SU-DHL-6 (cell line): ENCODE data around the gene HHIP.

Source experiments
- H2AFZ ChIP-seq: fragments of 200-600 bp; sonication (generic); 2 replicates; pipeline ENCODE4 v1.6.1; 2014; ENCODE audit warnings: low read depth, mild to moderate bottlenecking, moderate library complexity, mixed read lengths, antibody characterized with exemption, low read length; ENCODE audit not compliant: severe bottlenecking
- H3F3A ChIP-seq: fragments of 200-600 bp; shearing (Covaris generic); 2 replicates; pipeline ENCODE4 v1.6.0; 2016; ENCODE audit warnings: antibody characterized with exemption, mild to moderate bottlenecking; ENCODE audit not compliant: insufficient read depth
- H3K27ac ChIP-seq: fragments of 200-600 bp; sonication (generic); 2 replicates; pipeline ENCODE4 v1.5.1; 2016; ENCODE audit warnings: low read depth, mild to moderate bottlenecking, low read length, moderate library complexity, mixed read lengths
- H3K27me3 ChIP-seq: fragments of 200-600 bp; sonication (generic), shearing (Covaris generic); 2 replicates; pipeline ENCODE4 v1.6.0; 2014; ENCODE audit warnings: mild to moderate bottlenecking, low read length
- H3K36me3 ChIP-seq: fragments of 200-600 bp; sonication (generic); 2 replicates; pipeline ENCODE4 v1.6.1; 2014; ENCODE audit warnings: mild to moderate bottlenecking, low read length, mixed read lengths
- H3K4me2 ChIP-seq: fragments of 300-600, 200-600 bp; shearing (Covaris generic), sonication (generic); 2 replicates; pipeline ENCODE4 v1.6.0; 2014; ENCODE audit warnings: low read length, low read depth, mild to moderate bottlenecking; ENCODE audit not compliant: poor library complexity, severe bottlenecking
- H3K4me3 ChIP-seq: fragments of 200-600 bp; sonication (generic); 2 replicates; pipeline ENCODE4 v1.5.1; 2014; ENCODE audit warnings: antibody characterized with exemption, low read length, mild to moderate bottlenecking, mixed read lengths; ENCODE audit not compliant: insufficient read depth, poor library complexity, severe bottlenecking
- H3K79me2 ChIP-seq: fragments of 200-600 bp; sonication (generic); 2 replicates; pipeline ENCODE4 v1.6.1; 2014; ENCODE audit warnings: mild to moderate bottlenecking, low read length, moderate library complexity; ENCODE audit not compliant: insufficient read depth
- H3K9ac ChIP-seq: fragments of 200-600 bp; sonication (generic); 2 replicates; pipeline ENCODE4 v1.7.0; 2014; ENCODE audit warnings: mild to moderate bottlenecking, low read length
- H3K9me2 ChIP-seq: fragments of 200-600 bp; sonication (generic); replicated peaks from 2 replicates; pipeline ENCODE4 v1.6.1; 2014; ENCODE audit warnings: low read length; ENCODE audit not compliant: insufficient read depth
- H3K9me3 ChIP-seq: fragments of 200-600 bp; sonication (generic); 2 replicates; pipeline ENCODE4 v1.6.1; 2014; ENCODE audit warnings: low read length, mixed read lengths; ENCODE audit not compliant: insufficient read depth
- H4K20me1 ChIP-seq: fragments of 200-600 bp; sonication (generic); 2 replicates; pipeline ENCODE4 v1.6.1; 2014; ENCODE audit warnings: low read depth, mild to moderate bottlenecking, antibody characterized with exemption, low read length, moderate library complexity, mixed read lengths
- EZH2phosphoT487 ChIP-seq: fragments of 200-600 bp; sonication (generic), shearing (Covaris generic); conservative IDR thresholded peaks from 2 replicates; pipeline ENCODE4 v1.6.1; 2018; ENCODE audit warnings: mild to moderate bottlenecking, antibody characterized with exemption, low read length, moderate library complexity, mixed read lengths
- TF ChIP-seq, protein P1 (sequence below): fragments of 200-600 bp; sonication (generic); IDR thresholded peaks from one replicate; pipeline ENCODE4 v1.5.1; 2017; ENCODE audit warnings: antibody characterized with exemption, mild to moderate bottlenecking, low read length, moderate library complexity; ENCODE audit not compliant: insufficient read depth, poor library complexity, severe bottlenecking

HHIP gene

GRCh38 chr4:144670776-144671175 lies 24.8 kb downstream of the HHIP start:
- TF ChIP-seq, protein P1, sequence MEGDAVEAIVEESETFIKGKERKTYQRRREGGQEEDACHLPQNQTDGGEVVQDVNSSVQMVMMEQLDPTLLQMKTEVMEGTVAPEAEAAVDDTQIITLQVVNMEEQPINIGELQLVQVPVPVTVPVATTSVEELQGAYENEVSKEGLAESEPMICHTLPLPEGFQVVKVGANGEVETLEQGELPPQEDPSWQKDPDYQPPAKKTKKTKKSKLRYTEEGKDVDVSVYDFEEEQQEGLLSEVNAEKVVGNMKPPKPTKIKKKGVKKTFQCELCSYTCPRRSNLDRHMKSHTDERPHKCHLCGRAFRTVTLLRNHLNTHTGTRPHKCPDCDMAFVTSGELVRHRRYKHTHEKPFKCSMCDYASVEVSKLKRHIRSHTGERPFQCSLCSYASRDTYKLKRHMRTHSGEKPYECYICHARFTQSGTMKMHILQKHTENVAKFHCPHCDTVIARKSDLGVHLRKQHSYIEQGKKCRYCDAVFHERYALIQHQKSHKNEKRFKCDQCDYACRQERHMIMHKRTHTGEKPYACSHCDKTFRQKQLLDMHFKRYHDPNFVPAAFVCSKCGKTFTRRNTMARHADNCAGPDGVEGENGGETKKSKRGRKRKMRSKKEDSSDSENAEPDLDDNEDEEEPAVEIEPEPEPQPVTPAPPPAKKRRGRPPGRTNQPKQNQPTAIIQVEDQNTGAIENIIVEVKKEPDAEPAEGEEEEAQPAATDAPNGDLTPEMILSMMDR = no peak
- TF ChIP-seq EZH2phosphoT487 = no peak
- no peaks in the 10 kb centered on the region for H3K9me2 ChIP-seq
- H3F3A ChIP-seq = no peaks in the 10 kb centered on the region
- no peak overlapping the region for H3K4me3 ChIP-seq
- H3K4me2 ChIP-seq = no peak overlapping the region
- H3K79me2 ChIP-seq = no peaks in the 10 kb centered on the region
- H3K36me3 ChIP-seq = no peaks in the 10 kb centered on the region
- H3K27me3 ChIP-seq = no peaks in the 10 kb centered on the region
- no peak overlapping the region for H2AFZ ChIP-seq
- H3K9me3 ChIP-seq = no peaks in the 10 kb centered on the region
- no peak overlapping the region for H3K9ac ChIP-seq
- H3K27ac ChIP-seq = no peak overlapping the region
- no peaks in the 10 kb centered on the region for H4K20me1 ChIP-seq

- no peak overlapping the region for H2AFZ ChIP-seq
- no peaks in the 10 kb centered on the region for H3F3A ChIP-seq
- no peaks in the 10 kb centered on the region for H3K27me3 ChIP-seq
- no peak overlapping the region for H3K27ac ChIP-seq
- no peaks in the 10 kb centered on the region for H3K9me3 ChIP-seq
- no peaks in the 10 kb centered on the region for H3K79me2 ChIP-seq
- TF ChIP-seq EZH2phosphoT487 = no peak
- TF ChIP-seq, protein P1 = no peak
- no peaks in the 10 kb centered on the region for H4K20me1 ChIP-seq
- no peaks in the 10 kb centered on the region for H3K36me3 ChIP-seq
- H3K4me3 ChIP-seq = no peak overlapping the region
- H3K9ac ChIP-seq = no peak overlapping the region
- H3K4me2 ChIP-seq = no peak overlapping the region
- H3K9me2 ChIP-seq = no peaks in the 10 kb centered on the region
These were observed 28.8 kb downstream of the HHIP start for GRCh38 chr4:144674711-144675110.

- H3K4me3 ChIP-seq = no peak overlapping the region
- H2AFZ ChIP-seq = no peak overlapping the region
- TF ChIP-seq, protein P1 = no peak
- TF ChIP-seq EZH2phosphoT487 = no peak
- no peak overlapping the region for H3K9ac ChIP-seq
- no peaks in the 10 kb centered on the region for H3K27me3 ChIP-seq
- no peaks in the 10 kb centered on the region for H4K20me1 ChIP-seq
- no peaks in the 10 kb centered on the region for H3K9me2 ChIP-seq
- H3K27ac ChIP-seq = no peak overlapping the region
- H3K4me2 ChIP-seq = no peak overlapping the region
- H3K36me3 ChIP-seq = no peaks in the 10 kb centered on the region
- H3K9me3 ChIP-seq = no peaks in the 10 kb centered on the region
- no peaks in the 10 kb centered on the region for H3K79me2 ChIP-seq
- no peaks in the 10 kb centered on the region for H3F3A ChIP-seq
These were observed 35.9 kb downstream of the HHIP start for GRCh38 chr4:144681806-144682205.
